WTC11 (cell line): ENCODE measurements around the gene GPR61. TPM values are rescaled to one million over a fixed set of nuclear protein-coding genes. Genes with fewer than 3 reads are reported as not detected.

Source experiments
- AR ChIP-seq: fragments of 250-450 bp; sonication (Bioruptor Pico); IDR thresholded peaks from 2 replicates; pipeline ENCODE4 v1.9.0; 2021; ENCODE audit warnings: mild to moderate bottlenecking
- CREM ChIP-seq: sonication (generic); formaldehyde crosslinking; IDR thresholded peaks from 2 replicates; pipeline ENCODE4 v1.8.1; 2022; ENCODE audit warnings: mild to moderate bottlenecking, missing genetic modification reagents, moderate library complexity
- EMX1 ChIP-seq: fragments of 250-450 bp; sonication (Bioruptor Pico); IDR thresholded peaks from 2 replicates; pipeline ENCODE4 v1.8.0; 2021; ENCODE audit warnings: mild to moderate bottlenecking
- FOXK1 ChIP-seq: sonication (generic); formaldehyde crosslinking; IDR thresholded peaks from 2 replicates; pipeline ENCODE4 v1.8.0; 2022; ENCODE audit warnings: mild to moderate bottlenecking, moderate library complexity, missing genetic modification reagents
- GABPB1 ChIP-seq: sonication (generic); formaldehyde crosslinking; IDR thresholded peaks from 2 replicates; pipeline ENCODE4 v1.8.1; 2023; ENCODE audit warnings: mild to moderate bottlenecking, missing genetic modification reagents
- HMGXB4 ChIP-seq: sonication (generic); formaldehyde crosslinking; IDR thresholded peaks from 2 replicates; pipeline ENCODE4 v1.8.1; 2023; ENCODE audit warnings: mild to moderate bottlenecking, moderate library complexity, missing genetic modification reagents
- NFATC4 ChIP-seq: fragments of 250-450 bp; sonication (Bioruptor Pico); IDR thresholded peaks from 2 replicates; pipeline ENCODE4 v1.9.0; 2021; ENCODE audit warnings: mild to moderate bottlenecking
- NR1H2 ChIP-seq: sonication (generic); formaldehyde crosslinking; IDR thresholded peaks from 2 replicates; pipeline ENCODE4 v1.9.0; 2021; ENCODE audit warnings: mild to moderate bottlenecking, moderate library complexity, missing genetic modification reagents
- PRRX2 ChIP-seq: fragments of 250-450 bp; sonication (Bioruptor Pico); IDR thresholded peaks from 2 replicates; pipeline ENCODE4 v1.8.0; 2021; ENCODE audit warnings: mild to moderate bottlenecking
- RORB ChIP-seq: fragments of 250-450 bp; sonication (Bioruptor Pico); IDR thresholded peaks from 2 replicates; pipeline ENCODE4 v1.9.0; 2021; ENCODE audit warnings: mild to moderate bottlenecking
- SMAD3 ChIP-seq: sonication (generic); formaldehyde crosslinking; IDR thresholded peaks from 2 replicates; pipeline ENCODE4 v1.8.0; 2022; ENCODE audit warnings: missing genetic modification reagents, mild to moderate bottlenecking, borderline replicate concordance
- SMAD4 ChIP-seq: sonication (generic); formaldehyde crosslinking; IDR thresholded peaks from 2 replicates; pipeline ENCODE4 v1.8.0; 2022; ENCODE audit warnings: mild to moderate bottlenecking, missing genetic modification reagents
- TEAD1 ChIP-seq: sonication (generic); formaldehyde crosslinking; IDR thresholded peaks from 2 replicates; pipeline ENCODE4 v1.8.0; 2022; ENCODE audit warnings: mild to moderate bottlenecking, missing genetic modification reagents
- TEAD4 ChIP-seq: sonication (generic); formaldehyde crosslinking; IDR thresholded peaks from 2 replicates; pipeline ENCODE4 v1.8.0; 2022; ENCODE audit warnings: mild to moderate bottlenecking, missing genetic modification reagents
- ZNF219 ChIP-seq: sonication (generic); formaldehyde crosslinking; IDR thresholded peaks from 2 replicates; pipeline ENCODE4 v1.8.0; 2023; ENCODE audit warnings: missing genetic modification reagents, mild to moderate bottlenecking, borderline replicate concordance
- ZNF281 ChIP-seq: sonication (generic); formaldehyde crosslinking; IDR thresholded peaks from 2 replicates; pipeline ENCODE4 v1.8.0; 2023; ENCODE audit warnings: mild to moderate bottlenecking, missing genetic modification reagents
- ZNF671 ChIP-seq: fragments of 250-450 bp; sonication (Bioruptor Pico); IDR thresholded peaks from 2 replicates; pipeline ENCODE4 v1.8.0; 2021; ENCODE audit warnings: mild to moderate bottlenecking
- total RNA-seq: library from RNA; stranded (reverse); gene quantifications from 3 replicates; pipeline ENCODE4 v1.2.3, GENCODE V29; 2021
- TF ChIP-seq, protein P1 (sequence below): fragments of 250-450 bp; sonication (Bioruptor Pico); IDR thresholded peaks from 2 replicates; pipeline ENCODE4 v1.9.0; 2021; ENCODE audit warnings: moderate library complexity, mild to moderate bottlenecking, inconsistent platforms, borderline replicate concordance
- TF ChIP-seq, protein P2 (sequence below): sonication (generic); formaldehyde crosslinking; IDR thresholded peaks from 2 replicates; pipeline ENCODE4 v1.8.0; 2023; ENCODE audit warnings: missing genetic modification reagents, mild to moderate bottlenecking, borderline replicate concordance
- TF ChIP-seq, protein P3 (sequence below): sonication (generic); formaldehyde crosslinking; IDR thresholded peaks from 2 replicates; pipeline ENCODE4 v1.8.0; 2022; ENCODE audit warnings: mild to moderate bottlenecking, missing genetic modification reagents
- TF ChIP-seq, protein P4 (sequence below): sonication (generic); formaldehyde crosslinking; IDR thresholded peaks from 2 replicates; pipeline ENCODE4 v1.8.1; 2023; ENCODE audit warnings: mild to moderate bottlenecking, missing genetic modification reagents
- TF ChIP-seq, protein P5 (sequence below): fragments of 250-450 bp; sonication (Bioruptor Pico); IDR thresholded peaks from 2 replicates; pipeline ENCODE4 v1.9.0; 2021; ENCODE audit warnings: mild to moderate bottlenecking

Gene GPR61
- total RNA-seq, 1 experiment from 2014 or later = 0.42 TPM

DNA sequence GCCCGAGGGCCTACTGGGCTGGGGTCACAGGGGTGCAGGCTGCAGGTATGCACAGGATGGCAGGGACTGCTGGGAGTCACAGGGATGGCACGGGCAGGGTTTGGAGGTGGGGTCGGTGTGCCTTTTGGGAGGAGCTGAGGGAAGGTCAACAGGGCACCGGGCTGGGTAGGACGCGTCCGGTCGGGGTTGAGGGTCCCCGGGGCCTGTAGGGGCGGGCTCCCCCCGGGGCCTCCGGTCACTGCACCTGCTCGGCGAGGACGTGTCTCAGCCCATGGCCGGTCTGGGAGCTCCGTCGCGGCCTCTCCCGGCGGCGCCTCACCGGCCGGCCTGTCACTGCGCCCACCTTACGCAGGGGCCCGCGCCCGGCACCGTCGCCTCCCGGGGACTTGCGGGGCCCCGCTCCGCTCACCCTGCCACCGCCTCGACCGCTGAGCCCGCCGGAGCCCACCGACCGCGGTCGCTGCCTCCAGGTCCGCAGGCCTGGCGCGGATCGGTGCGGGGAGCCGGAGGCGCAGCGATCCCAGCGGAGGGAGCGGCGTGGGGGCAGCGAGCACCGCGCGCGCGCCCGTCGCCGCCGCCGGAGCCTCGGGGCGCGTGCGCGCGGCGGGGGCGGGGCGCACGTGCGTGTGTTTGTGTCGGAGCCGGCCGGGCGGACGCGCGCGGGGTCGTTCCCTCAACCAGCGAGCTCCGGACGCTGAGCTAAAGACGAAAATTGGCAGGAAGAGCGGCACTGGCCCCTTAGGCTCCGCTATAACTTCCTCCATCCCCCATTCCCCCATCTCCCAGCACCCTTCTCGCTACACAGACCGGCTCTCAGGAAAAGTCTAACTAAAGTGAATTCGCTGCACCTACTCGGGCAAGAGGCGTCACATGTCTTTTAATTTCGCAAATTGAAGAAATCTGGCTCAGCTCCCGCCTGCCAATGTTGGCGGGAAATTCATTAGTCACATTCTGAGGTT lies 30.2 kb upstream of the GPR61 start, which contains the start of gene AMIGO1 (continued):
- TF ChIP-seq, protein P1, sequence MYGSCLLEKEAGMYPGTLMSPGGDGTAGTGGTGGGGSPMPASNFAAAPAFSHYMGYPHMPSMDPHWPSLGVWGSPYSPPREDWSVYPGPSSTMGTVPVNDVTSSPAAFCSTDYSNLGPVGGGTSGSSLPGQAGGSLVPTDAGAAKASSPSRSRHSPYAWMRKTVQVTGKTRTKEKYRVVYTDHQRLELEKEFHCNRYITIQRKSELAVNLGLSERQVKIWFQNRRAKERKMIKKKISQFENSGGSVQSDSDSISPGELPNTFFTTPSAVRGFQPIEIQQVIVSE = no peak
- TF ChIP-seq, protein P2, sequence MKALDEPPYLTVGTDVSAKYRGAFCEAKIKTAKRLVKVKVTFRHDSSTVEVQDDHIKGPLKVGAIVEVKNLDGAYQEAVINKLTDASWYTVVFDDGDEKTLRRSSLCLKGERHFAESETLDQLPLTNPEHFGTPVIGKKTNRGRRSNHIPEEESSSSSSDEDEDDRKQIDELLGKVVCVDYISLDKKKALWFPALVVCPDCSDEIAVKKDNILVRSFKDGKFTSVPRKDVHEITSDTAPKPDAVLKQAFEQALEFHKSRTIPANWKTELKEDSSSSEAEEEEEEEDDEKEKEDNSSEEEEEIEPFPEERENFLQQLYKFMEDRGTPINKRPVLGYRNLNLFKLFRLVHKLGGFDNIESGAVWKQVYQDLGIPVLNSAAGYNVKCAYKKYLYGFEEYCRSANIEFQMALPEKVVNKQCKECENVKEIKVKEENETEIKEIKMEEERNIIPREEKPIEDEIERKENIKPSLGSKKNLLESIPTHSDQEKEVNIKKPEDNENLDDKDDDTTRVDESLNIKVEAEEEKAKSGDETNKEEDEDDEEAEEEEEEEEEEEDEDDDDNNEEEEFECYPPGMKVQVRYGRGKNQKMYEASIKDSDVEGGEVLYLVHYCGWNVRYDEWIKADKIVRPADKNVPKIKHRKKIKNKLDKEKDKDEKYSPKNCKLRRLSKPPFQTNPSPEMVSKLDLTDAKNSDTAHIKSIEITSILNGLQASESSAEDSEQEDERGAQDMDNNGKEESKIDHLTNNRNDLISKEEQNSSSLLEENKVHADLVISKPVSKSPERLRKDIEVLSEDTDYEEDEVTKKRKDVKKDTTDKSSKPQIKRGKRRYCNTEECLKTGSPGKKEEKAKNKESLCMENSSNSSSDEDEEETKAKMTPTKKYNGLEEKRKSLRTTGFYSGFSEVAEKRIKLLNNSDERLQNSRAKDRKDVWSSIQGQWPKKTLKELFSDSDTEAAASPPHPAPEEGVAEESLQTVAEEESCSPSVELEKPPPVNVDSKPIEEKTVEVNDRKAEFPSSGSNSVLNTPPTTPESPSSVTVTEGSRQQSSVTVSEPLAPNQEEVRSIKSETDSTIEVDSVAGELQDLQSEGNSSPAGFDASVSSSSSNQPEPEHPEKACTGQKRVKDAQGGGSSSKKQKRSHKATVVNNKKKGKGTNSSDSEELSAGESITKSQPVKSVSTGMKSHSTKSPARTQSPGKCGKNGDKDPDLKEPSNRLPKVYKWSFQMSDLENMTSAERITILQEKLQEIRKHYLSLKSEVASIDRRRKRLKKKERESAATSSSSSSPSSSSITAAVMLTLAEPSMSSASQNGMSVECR = no peak
- no peak for TF ChIP-seq ZNF281 (CRISPR knock-in tag)
- no peak for TF ChIP-seq TEAD1
- TF ChIP-seq, protein P3, sequence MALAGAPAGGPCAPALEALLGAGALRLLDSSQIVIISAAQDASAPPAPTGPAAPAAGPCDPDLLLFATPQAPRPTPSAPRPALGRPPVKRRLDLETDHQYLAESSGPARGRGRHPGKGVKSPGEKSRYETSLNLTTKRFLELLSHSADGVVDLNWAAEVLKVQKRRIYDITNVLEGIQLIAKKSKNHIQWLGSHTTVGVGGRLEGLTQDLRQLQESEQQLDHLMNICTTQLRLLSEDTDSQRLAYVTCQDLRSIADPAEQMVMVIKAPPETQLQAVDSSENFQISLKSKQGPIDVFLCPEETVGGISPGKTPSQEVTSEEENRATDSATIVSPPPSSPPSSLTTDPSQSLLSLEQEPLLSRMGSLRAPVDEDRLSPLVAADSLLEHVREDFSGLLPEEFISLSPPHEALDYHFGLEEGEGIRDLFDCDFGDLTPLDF = no peak
- TF ChIP-seq SMAD3 (CRISPR knock-in tag) = no peak
- no peak for TF ChIP-seq NR1H2 (CRISPR knock-in tag)
- TF ChIP-seq PRRX2 (CRISPR knock-in tag) = no peak
- peak; percentile 62; the same call in 1 of the 2 replicates for TF ChIP-seq CREM (CRISPR knock-in tag)
- no peak for TF ChIP-seq AR (CRISPR knock-in tag)
- TF ChIP-seq, protein P4, sequence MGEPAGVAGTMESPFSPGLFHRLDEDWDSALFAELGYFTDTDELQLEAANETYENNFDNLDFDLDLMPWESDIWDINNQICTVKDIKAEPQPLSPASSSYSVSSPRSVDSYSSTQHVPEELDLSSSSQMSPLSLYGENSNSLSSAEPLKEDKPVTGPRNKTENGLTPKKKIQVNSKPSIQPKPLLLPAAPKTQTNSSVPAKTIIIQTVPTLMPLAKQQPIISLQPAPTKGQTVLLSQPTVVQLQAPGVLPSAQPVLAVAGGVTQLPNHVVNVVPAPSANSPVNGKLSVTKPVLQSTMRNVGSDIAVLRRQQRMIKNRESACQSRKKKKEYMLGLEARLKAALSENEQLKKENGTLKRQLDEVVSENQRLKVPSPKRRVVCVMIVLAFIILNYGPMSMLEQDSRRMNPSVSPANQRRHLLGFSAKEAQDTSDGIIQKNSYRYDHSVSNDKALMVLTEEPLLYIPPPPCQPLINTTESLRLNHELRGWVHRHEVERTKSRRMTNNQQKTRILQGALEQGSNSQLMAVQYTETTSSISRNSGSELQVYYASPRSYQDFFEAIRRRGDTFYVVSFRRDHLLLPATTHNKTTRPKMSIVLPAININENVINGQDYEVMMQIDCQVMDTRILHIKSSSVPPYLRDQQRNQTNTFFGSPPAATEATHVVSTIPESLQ (CRISPR knock-in tag) = no peak
- TF ChIP-seq ZNF219 (CRISPR knock-in tag) = no peak
- peak; percentile 67; the same call in 1 of the 2 replicates for TF ChIP-seq HMGXB4 (CRISPR knock-in tag)
- TF ChIP-seq NFATC4 (CRISPR knock-in tag) = no peak
- no peak for TF ChIP-seq GABPB1
- no peak for TF ChIP-seq EMX1 (CRISPR knock-in tag)
- no peak for TF ChIP-seq SMAD4 (CRISPR knock-in tag)
- TF ChIP-seq TEAD4 (CRISPR knock-in tag) = no peak
- no peak; the same call in 1 of the 2 replicates for TF ChIP-seq FOXK1 (CRISPR knock-in tag)
- no peak for TF ChIP-seq RORB (CRISPR knock-in tag)
- TF ChIP-seq, protein P5, sequence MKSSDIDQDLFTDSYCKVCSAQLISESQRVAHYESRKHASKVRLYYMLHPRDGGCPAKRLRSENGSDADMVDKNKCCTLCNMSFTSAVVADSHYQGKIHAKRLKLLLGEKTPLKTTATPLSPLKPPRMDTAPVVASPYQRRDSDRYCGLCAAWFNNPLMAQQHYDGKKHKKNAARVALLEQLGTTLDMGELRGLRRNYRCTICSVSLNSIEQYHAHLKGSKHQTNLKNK (CRISPR knock-in tag) = no peak
- TF ChIP-seq ZNF671 (CRISPR knock-in tag) = no peak
